HEK293 (cell line): ENCODE measurements around the gene CPN1.

ENCODE experiments used
- CTCF ChIA-PET: fragments of 350-600 bp; formaldehyde crosslinking; extraction: SDS; loops from one replicate; lab custom pipeline; 2021; ENCODE audit warnings: antibody characterized with exemption; lab: Yijun Ruan, JAX
- POLR2A ChIA-PET: fragments of 300-600 bp; formaldehyde crosslinking; extraction: SDS; loops from one replicate; lab custom pipeline; 2020; ENCODE audit warnings: antibody characterized with exemption, inconsistent platforms; lab: Yijun Ruan, JAX
- H3K27ac ChIP-seq: fragments of 200-500 bp; sonication (Bioruptor generic); 2 replicates; pipeline ENCODE4 v1.5.1; 2014; ENCODE audit warnings: low read depth, low read length, control low read depth, inconsistent platforms; ENCODE audit errors: extremely low read depth
- H3K36me3 ChIP-seq, 2 experiments: fragments of 200-500 bp in 1 of 2; sonication (Bioruptor generic) in 1 of 2; 1 replicate in 1 of 2; 2 replicates in 1 of 2; pipeline ENCODE4 v1.5.1; 2014 to 2017; ENCODE audit warnings: inconsistent platforms in 2 of 2, low read length in 2 of 2; ENCODE audit not compliant: control insufficient read depth in 2 of 2, insufficient read depth in 1 of 2
- H3K4me1 ChIP-seq: fragments of 200-500 bp; sonication (Bioruptor generic); 2 replicates; pipeline ENCODE4 v1.5.1; 2014; ENCODE audit warnings: mild to moderate bottlenecking, low read length, inconsistent platforms; ENCODE audit not compliant: control insufficient read depth, insufficient read depth
- H3K4me3 ChIP-seq: 2 replicates; pipeline ENCODE4 v1.5.1; 2011; ENCODE audit warnings: low read depth, mild to moderate bottlenecking, control low read depth, low read length, moderate library complexity
- H3K9me3 ChIP-seq: fragments of 200-500 bp; sonication (Bioruptor generic); 2 replicates; pipeline ENCODE4 v1.5.1; 2014; ENCODE audit warnings: low read depth, low read length, inconsistent platforms; ENCODE audit not compliant: control insufficient read depth, insufficient read depth
- KLF8 ChIP-seq: fragments of 450-650 bp; formaldehyde crosslinking; IDR thresholded peaks from 2 replicates; pipeline ENCODE4 v1.5.1; 2016; ENCODE audit warnings: missing biosample characterization, missing genetic modification characterization
- MZF1 ChIP-seq: fragments of 450-650 bp; formaldehyde crosslinking; IDR thresholded peaks from 2 replicates; pipeline ENCODE4 v1.5.1; 2017; ENCODE audit warnings: missing biosample characterization, missing genetic modification characterization, borderline replicate concordance
- PRDM2 ChIP-seq: fragments of 450-650 bp; formaldehyde crosslinking; IDR thresholded peaks from 2 replicates; pipeline ENCODE4 v1.5.1; 2016; ENCODE audit warnings: missing biosample characterization, missing genetic modification characterization, borderline replicate concordance
- SALL2 ChIP-seq: fragments of 450-650 bp; formaldehyde crosslinking; IDR thresholded peaks from 2 replicates; pipeline ENCODE4 v1.5.0; 2017; ENCODE audit warnings: missing biosample characterization, mild to moderate bottlenecking, missing genetic modification characterization, borderline replicate concordance
- SETDB1 ChIP-seq: IDR thresholded peaks from one replicate; pipeline ENCODE4 v1.6.1; 2017; ENCODE audit warnings: mild to moderate bottlenecking, low read length, moderate library complexity, mixed read lengths; ENCODE audit not compliant: insufficient read length
- YY1 ChIP-seq: fragments of 450-650 bp; formaldehyde crosslinking; IDR thresholded peaks from 2 replicates; pipeline ENCODE4 v1.5.1; 2018; ENCODE audit warnings: missing biosample characterization, missing genetic modification characterization
- ZBTB10 ChIP-seq: fragments of 450-650 bp; formaldehyde crosslinking; IDR thresholded peaks from 2 replicates; pipeline ENCODE4 v1.5.1; 2016; ENCODE audit warnings: missing biosample characterization, missing genetic modification characterization
- ZEB2 ChIP-seq: fragments of 450-650 bp; formaldehyde crosslinking; IDR thresholded peaks from 2 replicates; pipeline ENCODE4 v1.5.1; 2016; ENCODE audit warnings: missing biosample characterization, missing genetic modification characterization
- ZFP37 ChIP-seq: fragments of 450-650 bp; formaldehyde crosslinking; IDR thresholded peaks from 2 replicates; pipeline ENCODE4 v1.5.1; 2016; ENCODE audit warnings: missing biosample characterization, missing genetic modification characterization
- ZNF10 ChIP-seq: fragments of 450-650 bp; formaldehyde crosslinking; IDR thresholded peaks from 2 replicates; pipeline ENCODE4 v1.5.1; 2017; ENCODE audit warnings: missing biosample characterization, missing genetic modification characterization
- ZNF114 ChIP-seq: fragments of 450-650 bp; formaldehyde crosslinking; IDR thresholded peaks from 2 replicates; pipeline ENCODE4 v1.5.0; 2017; ENCODE audit warnings: missing biosample characterization, missing genetic modification characterization
- ZNF148 ChIP-seq: fragments of 450-650 bp; formaldehyde crosslinking; IDR thresholded peaks from 2 replicates; pipeline ENCODE4 v1.5.0; 2017; ENCODE audit warnings: missing biosample characterization, missing genetic modification characterization, borderline replicate concordance
- ZNF174 ChIP-seq: fragments of 450-650 bp; formaldehyde crosslinking; IDR thresholded peaks from 2 replicates; pipeline ENCODE4 v1.5.0; 2017; ENCODE audit warnings: missing biosample characterization, mild to moderate bottlenecking, missing genetic modification characterization
- ZNF341 ChIP-seq: fragments of 450-650 bp; formaldehyde crosslinking; IDR thresholded peaks from 2 replicates; pipeline ENCODE4; 2016; ENCODE audit warnings: low read depth, missing biosample characterization, missing genetic modification characterization
- ZNF362 ChIP-seq: fragments of 450-650 bp; formaldehyde crosslinking; IDR thresholded peaks from 2 replicates; pipeline ENCODE4 v1.5.1; 2016; ENCODE audit warnings: missing biosample characterization, missing genetic modification characterization
- ZNF580 ChIP-seq: fragments of 450-650 bp; formaldehyde crosslinking; IDR thresholded peaks from 2 replicates; pipeline ENCODE4 v1.5.1; 2016; ENCODE audit warnings: missing biosample characterization, missing genetic modification characterization
- ZNF600 ChIP-seq: fragments of 450-650 bp; formaldehyde crosslinking; IDR thresholded peaks from 2 replicates; pipeline ENCODE4 v1.5.1; 2016; ENCODE audit warnings: missing biosample characterization, missing genetic modification characterization
- ZNF626 ChIP-seq: fragments of 450-650 bp; sonication (Bioruptor Pico); formaldehyde crosslinking; IDR thresholded peaks from 2 replicates; pipeline ENCODE4 v1.5.1; 2018; ENCODE audit warnings: missing biosample characterization, missing genetic modification characterization, inconsistent platforms
- ZNF792 ChIP-seq: fragments of 450-650 bp; formaldehyde crosslinking; IDR thresholded peaks from 2 replicates; pipeline ENCODE4 v1.5.1; 2016; ENCODE audit warnings: missing biosample characterization, missing genetic modification characterization
- ZNF843 ChIP-seq: fragments of 450-650 bp; formaldehyde crosslinking; IDR thresholded peaks from 2 replicates; pipeline ENCODE4 v1.5.1; 2016; ENCODE audit warnings: missing biosample characterization, missing genetic modification characterization
- ZSCAN5A ChIP-seq: fragments of 450-650 bp; formaldehyde crosslinking; IDR thresholded peaks from 2 replicates; pipeline ENCODE4 v1.5.1; 2016; ENCODE audit warnings: missing biosample characterization, missing genetic modification characterization

Gene CPN1

GRCh38 chr10:100021322-100021721 is 60.3 kb downstream of the CPN1 start:
- Histone ChIP-seq H3K4me1 (peaks cover 4% of the 10 kb centered on the region; the same call in 1 of the 2 replicates), H3K36me3 (no peaks in the 10 kb centered on the region), H3K4me3 (no peak overlapping the region), H3K27ac (no peak overlapping the region), H3K9me3 (no peaks in the 10 kb centered on the region)
- ChIA-PET POLR2A (interaction anchor here (0.7 kb wide), 1 partner anchor 13 kb away, joined by 7 read pairs; no protein-coding TSS in a partner anchor), CTCF (interaction anchor here (0.6 to 3.9 kb wide), 5 partner anchors 10 to 307 kb away, joined by 3 to 18 read pairs (median 4); partner anchors contain the start of gene DNMBP)
- no peak for TF ChIP-seq ZNF843 (tag by site-specific recombination)
- TF ChIP-seq ZNF148 (tag by site-specific recombination) = no peak
- no peak for TF ChIP-seq ZNF362 (tag by site-specific recombination)
- TF ChIP-seq ZNF792 (tag by site-specific recombination) = no peak
- TF ChIP-seq ZSCAN5A (tag by site-specific recombination) = no peak
- TF ChIP-seq ZNF600 (tag by site-specific recombination) = no peak
- TF ChIP-seq SALL2 = no peak
- TF ChIP-seq ZNF10 = no peak
- TF ChIP-seq SETDB1 = no peak
- no peak for TF ChIP-seq ZFP37 (tag by site-specific recombination)
- no peak for TF ChIP-seq MZF1 (tag by site-specific recombination)
- TF ChIP-seq ZNF580 = no peak
- no peak for TF ChIP-seq ZBTB10 (tag by site-specific recombination)
- TF ChIP-seq ZNF626 (tag by site-specific recombination) = no peak
- TF ChIP-seq ZEB2 = no peak
- TF ChIP-seq KLF8 = no peak
- no peak for TF ChIP-seq ZNF174 (tag by site-specific recombination)

- peaks cover 4% of the 10 kb centered on the region; the same call in 1 of the 2 replicates for H3K4me1 ChIP-seq
- ChIA-PET POLR2A (interaction anchor here (0.6 to 0.7 kb wide), 2 partner anchors 14 to 29 kb away, joined by 3 to 7 read pairs; no protein-coding TSS in a partner anchor), CTCF (interaction anchor here (0.6 to 3.9 kb wide), 3 partner anchors 10 to 307 kb away, joined by 3 to 18 read pairs (median 6); partner anchors contain the start of gene DNMBP)
- H3K4me3 ChIP-seq = no peak overlapping the region
- H3K9me3 ChIP-seq = no peaks in the 10 kb centered on the region
- H3K36me3 ChIP-seq = no peaks in the 10 kb centered on the region
- no peak overlapping the region for H3K27ac ChIP-seq
- TF ChIP-seq YY1 (tag by site-specific recombination) (no peak), ZNF114 (no peak), PRDM2 (tag by site-specific recombination) (no peak), ZNF341 (tag by site-specific recombination) (no peak)
Measured at GRCh38 chr10:100020886-100021253, 60.8 kb downstream of the CPN1 start.
